Liver (tissue), 9 donors: ENCODE measurements around the gene HUWE1. TPM values are rescaled to one million over a fixed set of nuclear protein-coding genes. Genes with fewer than 3 reads are reported as not detected.

Experiments
- DNase-seq: peaks from one replicate; pipeline ENCODE4 v3.0.0-alpha.2; 2017; ENCODE audit warnings: low spot score
- H3K27ac ChIP-seq, 2 donors: one replicate each; pipeline ENCODE4 v1.7.0; 2013; ENCODE audit warnings: inconsistent platforms in 2 of 2, low read length in 2 of 2, control low read depth in 1 of 2, low read depth in 1 of 2, mild to moderate bottlenecking in 1 of 2
- H3K27me3 ChIP-seq, 4 donors: one replicate each; pipeline versions ENCODE4 v1.6.1 to v1.7.0; 2013; ENCODE audit warnings: low read length in 3 of 4, inconsistent platforms in 1 of 4, mild to moderate bottlenecking in 1 of 4, moderate library complexity in 1 of 4; ENCODE audit not compliant: control insufficient read depth in 4 of 4, insufficient read depth in 4 of 4
- H3K36me3 ChIP-seq, 4 donors: one replicate each; pipeline versions ENCODE4 v1.6.1 to v1.7.0; 2013; ENCODE audit warnings: low read length in 3 of 4, mild to moderate bottlenecking in 3 of 4, low read depth in 1 of 4, moderate library complexity in 1 of 4; ENCODE audit not compliant: control insufficient read depth in 4 of 4, insufficient read depth in 3 of 4
- H3K4me1 ChIP-seq, 4 donors: one replicate each; pipeline versions ENCODE4 v1.6.1 to v1.7.0; 2013; ENCODE audit warnings: low read length in 3 of 4, mild to moderate bottlenecking in 3 of 4, moderate library complexity in 1 of 4; ENCODE audit not compliant: control insufficient read depth in 4 of 4, insufficient read depth in 4 of 4
- H3K4me3 ChIP-seq, 3 donors: one replicate each; pipeline versions ENCODE4 v1.6.1 to v1.7.0; 2013; ENCODE audit warnings: low read length in 3 of 3, control low read depth in 1 of 3, low read depth in 1 of 3, mild to moderate bottlenecking in 1 of 3
- H3K9ac ChIP-seq, 2 donors: one replicate each; pipeline ENCODE4 v1.7.0; 2013; ENCODE audit warnings: low read length in 2 of 2, mild to moderate bottlenecking in 2 of 2, moderate library complexity in 2 of 2, control low read depth in 1 of 2, low read depth in 1 of 2
- H3K9me3 ChIP-seq, 4 donors: one replicate each; pipeline versions ENCODE4 v1.6.1 to v1.7.0; 2013; ENCODE audit warnings: low read length in 3 of 4; ENCODE audit not compliant: control insufficient read depth in 4 of 4
- ATF3 ChIP-seq: IDR thresholded peaks from 2 replicates; pipeline ENCODE4 v1.6.1; 2016; ENCODE audit warnings: antibody characterized with exemption
- CTCF ChIP-seq: fragments of 150-350 bp; IDR thresholded peaks from 2 replicates; pipeline ENCODE4 v1.5.1; 2017; ENCODE audit warnings: improper control_type of control experiment, low read depth, low read length; ENCODE audit not compliant: missing input control
- EGR1 ChIP-seq, 2 donors: IDR thresholded peaks; 2 replicates each; pipeline ENCODE4 v1.6.1; 2016 to 2018; ENCODE audit warnings: antibody characterized with exemption in 2 of 2, low read depth in 2 of 2
- FOXA1 ChIP-seq: IDR thresholded peaks from 2 replicates; pipeline ENCODE4 v1.6.1; 2016; ENCODE audit warnings: antibody characterized with exemption
- FOXA2 ChIP-seq: IDR thresholded peaks from 2 replicates; pipeline ENCODE4 v1.6.1; 2016; ENCODE audit warnings: antibody characterized with exemption
- GABPA ChIP-seq, 2 donors: IDR thresholded peaks in 1 of 2; conservative IDR thresholded peaks in 1 of 2; 2 replicates each; pipeline ENCODE4 v1.6.1; 2016; ENCODE audit warnings: antibody characterized with exemption in 2 of 2, mild to moderate bottlenecking in 1 of 2, moderate library complexity in 1 of 2
- HNF4A ChIP-seq, 2 donors: conservative IDR thresholded peaks; 2 replicates each; pipeline ENCODE4 v1.6.1; 2016; ENCODE audit warnings: antibody characterized with exemption in 2 of 2, mild to moderate bottlenecking in 2 of 2
- HNF4G ChIP-seq: IDR thresholded peaks from 2 replicates; pipeline ENCODE4 v1.6.1; 2016; ENCODE audit warnings: antibody characterized with exemption
- JUND ChIP-seq, 2 donors: IDR thresholded peaks; 2 replicates each; pipeline ENCODE4 v1.6.1; 2016; ENCODE audit warnings: antibody characterized with exemption in 2 of 2
- MAX ChIP-seq: IDR thresholded peaks from 2 replicates; pipeline ENCODE4 v1.6.1; 2016; ENCODE audit warnings: antibody characterized with exemption
- NR2F2 ChIP-seq: IDR thresholded peaks from 2 replicates; pipeline ENCODE4 v1.6.1; 2016; ENCODE audit warnings: antibody characterized with exemption
- RAD21 ChIP-seq, 2 donors: IDR thresholded peaks; 2 replicates each; pipeline ENCODE4 v1.6.1; 2016; ENCODE audit warnings: antibody characterized with exemption in 2 of 2, mild to moderate bottlenecking in 2 of 2
- REST ChIP-seq: IDR thresholded peaks from 2 replicates; pipeline ENCODE4 v1.6.1; 2016; ENCODE audit warnings: antibody characterized with exemption, mild to moderate bottlenecking
- RXRA ChIP-seq, 2 donors: IDR thresholded peaks; 2 replicates each; pipeline ENCODE4 v1.6.1; 2017 to 2018; ENCODE audit warnings: antibody characterized with exemption in 2 of 2, mild to moderate bottlenecking in 1 of 2
- SP1 ChIP-seq: IDR thresholded peaks from 2 replicates; pipeline ENCODE4 v1.6.1; 2018; ENCODE audit warnings: antibody characterized with exemption, mild to moderate bottlenecking
- TAF1 ChIP-seq: conservative IDR thresholded peaks from 2 replicates; pipeline ENCODE4 v1.6.1; 2016; ENCODE audit warnings: antibody characterized with exemption, mild to moderate bottlenecking
- YY1 ChIP-seq: IDR thresholded peaks from 2 replicates; pipeline ENCODE4 v1.6.1; 2016; ENCODE audit warnings: antibody characterized with exemption, mild to moderate bottlenecking
- ZBTB33 ChIP-seq: IDR thresholded peaks from 2 replicates; pipeline ENCODE4 v1.6.1; 2016; ENCODE audit warnings: antibody characterized with exemption
- WGBS: extraction: QIAGEN DNeasy Blood & Tissue Kit; methylation state at CpG from one replicate; pipeline ENCODE4 v1.1.7; 2013; 5-methylcytosine and 5-hydroxymethylcytosine counted together
- polyA plus RNA-seq, 2 donors: library from polyadenylated mRNA; stranded (reverse) in 1 of 2; unstranded in 1 of 2; fragments of 200-250 nt in 1 of 2; fragments of >200 nt in 1 of 2; fragmentation: Nextera tagmentation in 1 of 2; extraction: Ambion mirVana in 1 of 2; gene quantifications; one replicate each; pipeline versions ENCODE4 v1.2.1 to v1.2.3, GENCODE V29; 2013 to 2015
- total RNA-seq, 2 donors: library from RNA; depleted of rRNA; stranded (reverse); fragments of >200 nt; gene quantifications; one replicate each; pipeline ENCODE4 v1.2.3, GENCODE V29; 2014
- donor health status: healthy.
- donor health status: healthy.
- donor health status: healthy.
- donor health status: healthy.
- donor health status: healthy.

HUWE1 gene
- total and polyA plus RNA-seq, 4 donors: 20.2 to 75.8 (median 37.7) TPM

- no peak overlapping the region for H3K9ac ChIP-seq
- H3K36me3 ChIP-seq: peaks cover 2 to 13% (median 4%) of the 10 kb centered on the region in 4 donors
- no peak for DNase-seq
- H3K4me1 ChIP-seq: no peaks in the 10 kb centered on the region
- no peaks in the 10 kb centered on the region for H3K9me3 ChIP-seq
- H3K27ac ChIP-seq: no peak overlapping the region
- H3K4me3 ChIP-seq: no peak overlapping the region
- TF ChIP-seq REST (no peak), ATF3 (no peak), TAF1 (no peak), RXRA (IDR thresholded peaks at IDR 0.05) (no peak), SP1 (no peak), MAX (no peak), YY1 (no peak), HNF4A (conservative IDR thresholded peaks at IDR 0.05) (no peak), GABPA (IDR thresholded peaks at IDR 0.05 in 1 of 2, conservative IDR thresholded peaks at IDR 0.05 in 1 of 2) (no peak), NR2F2 (no peak), FOXA2 (no peak), JUND (IDR thresholded peaks at IDR 0.05) (no peak), RAD21 (IDR thresholded peaks at IDR 0.05) (no peak), CTCF (no peak), ZBTB33 (no peak)
- no peaks in the 10 kb centered on the region for H3K27me3 ChIP-seq
Observed at GRCh38 chrX:53669258-53669657, 17.3 kb downstream of the HUWE1 start.

GRCh38 chrX:53666171-53666570 lies 20.3 kb downstream of the HUWE1 start:
- no peak overlapping the region for H3K4me3 ChIP-seq
- H3K27me3 ChIP-seq: no peaks in the 10 kb centered on the region
- H3K27ac ChIP-seq: no peak overlapping the region
- H3K9me3 ChIP-seq: no peaks in the 10 kb centered on the region
- 95% methylated on average over 1 of the region's 1 CpG for WGBS
- TF ChIP-seq GABPA (IDR thresholded peaks at IDR 0.05 in 1 of 2, conservative IDR thresholded peaks at IDR 0.05 in 1 of 2): no peak
- no peak for TF ChIP-seq HNF4A (conservative IDR thresholded peaks at IDR 0.05)
- no peak for TF ChIP-seq RXRA (IDR thresholded peaks at IDR 0.05)
- TF ChIP-seq RAD21 (IDR thresholded peaks at IDR 0.05): no peak
- no peak for TF ChIP-seq MAX
- TF ChIP-seq EGR1 (IDR thresholded peaks at IDR 0.05; ENCODE audit: low read depth in 2 of 2): no peak
- no peak for TF ChIP-seq HNF4G
- no peak for TF ChIP-seq TAF1
- TF ChIP-seq FOXA1: no peak
- TF ChIP-seq YY1: no peak
- TF ChIP-seq JUND (IDR thresholded peaks at IDR 0.05): no peak
- TF ChIP-seq ATF3: no peak
- TF ChIP-seq FOXA2: no peak
- H3K9ac ChIP-seq: no peak overlapping the region
- H3K4me1 ChIP-seq: peaks cover 0 to 1% (median 0%) of the 10 kb centered on the region in 4 donors
- peaks cover 0 to 15% (median 2%) of the 10 kb centered on the region in 4 donors for H3K36me3 ChIP-seq
- DNase-seq: no peak
